GM19043 (cell line): ENCODE measurements around the gene OBP2A.

Experiments
- ATAC-seq: cut with Tn5 transposase; IDR thresholded peaks from one replicate; pipeline ENCODE4 v1.9.1; 2021; ENCODE audit warnings: low read depth; ENCODE audit not compliant: unreplicated experiment

The OBP2A gene

DNA sequence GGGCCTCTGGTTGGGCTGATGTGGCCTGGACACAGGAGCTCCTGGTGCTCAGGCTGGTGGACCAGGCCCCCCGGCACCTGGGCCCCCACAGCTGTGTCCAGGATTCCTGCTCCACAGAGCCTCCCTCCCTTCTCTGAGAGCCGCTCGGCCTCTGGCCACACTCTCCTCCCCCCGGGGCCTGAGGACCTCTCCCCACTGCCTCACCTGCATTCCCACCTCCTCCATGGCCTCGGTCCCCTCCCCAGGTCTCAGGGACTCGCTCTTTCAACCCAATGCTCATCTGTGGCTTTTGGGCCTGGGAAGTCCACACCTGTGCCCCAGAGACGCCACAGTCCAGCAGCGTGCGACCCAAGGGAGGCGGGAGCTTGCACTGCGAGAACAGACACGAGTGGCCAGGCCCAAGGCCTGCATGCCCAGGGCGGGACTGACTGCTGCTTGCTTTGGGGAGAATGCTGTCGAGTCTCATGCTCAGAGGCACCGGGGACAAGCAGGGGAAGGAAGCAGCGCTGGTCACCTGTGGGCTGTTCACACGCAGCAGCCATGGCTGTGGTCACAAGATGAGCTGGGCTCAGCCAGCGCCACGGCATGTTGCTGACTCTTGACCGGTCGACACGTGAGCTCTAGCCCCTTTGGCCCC, 30.2 kb downstream of the OBP2A start:
- ATAC-seq: no peak

DNA sequence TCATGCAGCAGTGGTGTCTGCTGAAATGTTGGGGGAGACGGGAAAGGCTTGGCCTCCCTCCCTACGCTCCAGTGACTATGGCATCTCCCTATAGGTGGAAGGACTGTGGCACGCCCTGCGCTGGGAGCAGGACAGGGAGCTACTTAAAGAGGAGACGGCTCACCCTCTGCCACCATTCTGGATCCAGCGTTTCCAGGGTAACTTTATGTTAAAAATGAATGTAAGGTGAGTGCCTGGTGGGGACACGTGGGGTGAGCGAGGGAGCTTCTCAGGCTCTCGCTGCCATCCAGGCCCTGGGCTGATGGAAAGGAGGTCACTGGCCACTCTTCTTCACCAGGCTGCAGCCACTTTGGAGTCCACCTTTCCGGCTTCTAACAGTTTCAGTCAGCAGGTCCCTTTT, 31.3 kb downstream of the OBP2A start:
- ATAC-seq: no peak

DNA sequence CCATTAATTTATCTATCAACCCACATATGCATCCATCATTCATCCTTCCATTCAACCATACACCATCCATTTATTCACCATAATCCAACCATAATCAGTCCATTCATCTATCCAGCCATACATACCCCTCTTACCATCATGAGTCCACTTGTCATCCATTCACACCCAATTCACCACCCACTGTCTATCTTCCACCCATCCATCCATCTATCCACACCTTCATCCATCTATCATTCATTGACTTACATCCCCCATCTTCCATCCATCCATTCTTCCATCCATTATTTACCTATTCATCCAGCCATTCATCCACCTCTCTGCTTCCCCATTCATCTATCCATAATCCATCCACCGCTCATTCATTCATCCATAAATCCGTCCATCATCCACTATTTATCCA, 33.4 kb downstream of the OBP2A start:
- ATAC-seq: no peak

DNA sequence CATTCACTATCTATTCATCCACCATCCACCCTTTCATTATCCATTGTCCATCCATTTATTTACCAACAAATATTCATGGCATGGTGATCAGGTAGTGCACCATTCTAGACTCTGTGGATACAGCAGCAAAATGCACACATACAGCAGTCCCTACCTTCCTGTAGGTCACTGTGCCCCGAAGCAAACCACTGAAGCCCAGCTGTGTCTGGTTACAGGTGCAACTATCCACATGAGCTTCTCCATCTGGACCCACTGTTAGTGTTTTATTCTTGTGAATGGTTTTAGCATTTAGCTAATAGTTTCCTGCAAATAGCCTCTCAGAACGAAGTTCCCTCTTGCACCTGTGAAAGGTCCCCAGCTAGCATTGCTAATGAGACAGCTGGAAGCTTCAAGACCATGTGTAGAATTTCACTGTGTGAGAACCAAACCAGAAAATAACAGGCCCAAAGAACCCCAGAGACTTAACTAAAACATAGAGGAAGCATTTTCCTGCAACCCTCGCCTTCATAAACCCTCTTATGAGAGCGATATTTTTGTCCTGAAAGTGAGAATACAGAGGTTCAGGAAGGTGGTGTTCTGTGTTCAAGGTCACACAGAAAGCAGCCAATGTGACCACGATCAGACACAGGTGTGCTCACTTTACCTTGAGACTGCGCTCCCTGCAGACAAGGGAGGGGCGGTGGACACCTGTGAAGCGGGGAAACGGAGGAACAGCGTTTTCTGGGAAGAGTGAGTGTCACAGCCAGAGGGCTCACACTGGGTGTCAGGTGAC, 34.1 kb downstream of the OBP2A start:
- no peak for ATAC-seq

DNA sequence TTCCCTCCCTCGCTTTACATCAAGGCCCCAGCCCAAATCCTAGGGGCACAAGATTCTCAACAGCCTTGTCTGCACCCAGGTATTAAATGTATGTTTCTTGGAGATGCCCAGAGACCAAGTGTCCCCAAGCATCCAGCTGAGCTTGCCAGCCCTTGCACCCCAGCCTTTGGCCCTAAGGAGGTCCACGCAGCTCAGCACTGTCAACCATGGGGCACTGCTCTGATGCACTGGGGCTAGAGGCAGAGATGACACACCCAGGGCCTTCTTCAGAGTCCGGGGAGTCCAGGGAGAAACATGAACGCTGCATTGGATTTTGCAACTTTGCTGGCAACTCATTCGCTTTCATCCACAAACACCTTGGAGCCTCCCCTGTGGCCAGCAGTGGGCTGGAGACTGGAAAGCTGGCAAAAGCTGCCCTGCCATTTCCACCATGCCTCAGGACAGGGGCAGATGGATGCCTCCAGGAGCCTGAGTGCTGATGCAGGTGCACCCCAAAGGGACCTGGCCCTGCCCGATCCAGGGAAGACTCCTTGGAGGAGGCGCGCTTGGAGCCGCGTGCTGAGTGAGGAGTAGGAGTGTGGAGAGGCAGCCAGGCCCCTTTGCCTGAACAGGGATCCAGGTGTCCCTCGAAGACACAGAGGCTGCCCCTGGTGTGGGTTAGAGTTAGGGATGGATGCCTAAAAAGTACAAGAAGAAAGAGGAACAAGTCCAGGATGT, 34.9 kb downstream of the OBP2A start:
- ATAC-seq: no peak

DNA sequence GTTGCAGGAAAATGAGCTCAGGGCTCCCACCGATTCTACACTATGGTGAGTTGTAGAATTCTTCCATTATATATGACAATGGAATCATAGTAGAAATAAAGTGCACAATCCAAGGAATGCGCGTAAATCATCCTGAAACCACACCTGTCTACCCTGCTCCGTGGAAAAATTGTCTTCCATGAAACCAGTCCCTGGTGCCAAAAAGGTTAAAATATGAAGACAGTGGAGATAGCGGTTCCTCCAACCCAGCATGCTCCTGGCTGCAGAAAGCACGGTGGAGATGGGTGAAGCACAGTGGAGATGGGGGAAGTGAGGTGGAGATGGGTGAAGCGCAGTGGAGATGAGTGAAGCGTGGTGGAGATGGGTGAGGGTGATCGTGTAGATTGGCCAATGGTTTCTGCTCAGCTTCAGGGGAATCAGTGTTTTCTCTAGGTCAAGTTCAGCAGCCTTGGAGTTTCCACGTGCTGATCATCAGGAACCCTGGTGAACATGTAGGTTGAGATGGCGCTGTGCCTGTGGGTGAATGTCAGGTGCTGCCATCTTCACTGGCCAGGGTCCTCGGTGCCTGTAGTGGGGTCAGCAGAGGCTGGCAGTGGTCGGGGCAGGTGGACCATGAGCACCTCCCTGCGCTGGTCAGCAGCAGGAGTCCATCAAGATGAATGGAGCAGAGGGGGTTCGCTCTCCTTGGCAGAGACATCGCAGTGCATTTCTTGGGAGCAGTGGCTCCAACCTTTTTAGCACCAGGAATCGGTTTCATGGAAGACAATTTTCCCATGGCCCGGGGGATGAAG, 35.9 kb downstream of the OBP2A start:
- no peak for ATAC-seq

DNA sequence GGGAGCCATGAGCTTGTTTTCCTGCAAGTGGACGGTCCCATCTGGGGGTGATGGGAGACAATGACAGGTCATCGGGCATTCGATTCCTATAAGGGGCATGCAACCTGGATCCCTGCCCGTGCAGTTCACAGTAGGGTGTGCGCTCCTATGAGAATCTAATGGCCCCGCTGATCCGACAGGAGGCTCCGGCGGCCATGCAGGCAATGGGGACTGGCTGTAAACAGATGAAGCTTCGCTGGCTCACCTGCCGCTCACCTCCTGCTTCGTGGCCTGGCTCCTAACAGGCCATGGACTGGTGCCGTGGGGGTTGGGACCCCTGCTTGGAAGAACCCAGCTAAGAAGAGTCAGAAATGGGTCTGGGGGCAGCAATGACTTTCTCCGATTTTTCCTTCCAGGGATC, 36.6 kb downstream of the OBP2A start:
- no peak for ATAC-seq

DNA sequence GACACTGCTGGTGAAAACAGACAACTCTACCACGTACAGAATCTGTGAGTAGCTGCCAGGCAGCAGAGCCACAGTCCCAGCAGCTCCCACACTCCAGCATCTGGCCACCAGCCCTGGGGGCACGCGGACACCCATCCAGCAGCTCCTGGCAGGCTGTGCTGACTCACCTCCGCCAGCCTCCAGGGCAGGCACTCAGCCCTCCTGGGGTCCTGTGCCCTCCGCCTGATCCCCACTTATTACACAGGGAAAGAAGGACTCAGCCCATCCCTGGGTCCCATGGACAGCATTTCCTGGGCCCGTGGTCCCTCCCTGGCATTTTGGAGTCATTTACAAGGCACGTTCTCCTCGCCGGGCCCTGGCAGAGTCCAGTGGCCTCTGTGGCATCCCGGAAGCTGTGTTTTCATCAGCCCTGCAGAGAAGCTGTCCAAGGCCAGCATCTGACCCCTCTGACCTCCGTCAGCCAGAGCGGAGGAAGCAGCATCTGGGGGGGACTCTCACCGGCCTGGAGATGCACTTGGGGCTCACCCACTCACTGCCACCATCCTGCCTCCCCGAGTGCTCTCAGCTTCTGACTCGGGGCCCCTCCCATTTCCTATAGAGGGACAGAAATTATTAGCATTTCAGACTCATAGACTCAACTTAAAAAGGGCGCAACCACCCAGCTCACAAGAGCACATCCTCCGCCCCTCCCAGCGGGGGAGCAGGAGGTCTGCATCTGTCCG, 37.2 kb downstream of the OBP2A start:
- ATAC-seq: no peak

DNA sequence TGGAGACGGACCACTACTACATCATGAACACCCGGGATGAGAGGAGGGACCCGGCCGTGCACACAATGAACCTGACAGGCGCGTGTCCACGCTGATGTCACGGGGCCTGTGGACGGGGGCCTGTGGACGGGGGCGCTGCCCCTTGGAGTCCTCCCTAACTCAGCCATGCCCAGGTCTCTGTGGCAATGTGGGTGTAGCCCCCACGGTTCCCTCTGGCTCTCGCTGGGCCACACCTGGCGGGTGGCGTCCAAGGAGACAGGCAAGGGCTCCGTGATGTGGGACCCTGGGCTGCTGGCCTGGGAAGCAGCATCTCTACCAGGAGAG, 37.7 kb downstream of the OBP2A start:
- no peak for ATAC-seq

DNA sequence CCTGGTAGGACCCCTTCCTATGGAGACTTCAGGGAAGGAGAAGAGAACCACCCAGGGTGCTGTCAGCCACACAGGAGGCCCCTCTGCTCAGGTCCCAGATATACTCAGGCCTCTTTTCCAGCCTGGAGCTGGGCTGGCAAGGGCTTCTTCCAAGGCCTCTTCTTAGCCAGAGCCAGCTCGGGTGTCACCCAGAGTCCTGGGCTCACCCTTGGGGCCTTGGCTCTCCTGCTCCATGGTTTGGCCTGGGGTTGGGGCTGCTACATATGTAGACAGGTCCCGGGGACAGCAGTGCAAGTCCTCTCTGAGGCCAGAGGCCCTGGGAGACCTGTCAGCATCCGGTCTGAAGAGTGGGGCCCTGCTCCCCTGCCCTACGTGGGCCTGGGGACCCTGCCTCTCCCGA, 38.4 kb downstream of the OBP2A start:
- no peak for ATAC-seq

DNA sequence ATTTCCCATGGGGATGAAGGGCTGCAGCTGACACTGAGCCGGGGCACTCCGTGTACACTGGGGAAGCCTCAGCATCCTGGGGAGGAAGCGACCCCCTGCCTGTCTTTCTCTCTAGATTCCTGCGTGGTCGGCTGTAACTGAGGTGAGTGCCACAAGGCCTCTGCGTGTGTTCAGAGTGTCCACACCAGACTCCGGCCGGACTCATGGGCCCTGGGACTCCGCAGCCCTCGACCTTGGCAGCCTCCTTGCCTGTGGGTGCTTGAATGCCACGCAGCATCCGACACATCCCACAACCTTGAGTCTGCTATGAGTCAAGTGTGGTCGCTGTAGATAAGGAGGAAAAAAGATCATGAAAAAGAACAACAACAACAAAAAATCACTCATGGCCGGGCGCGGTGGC, 39.0 kb downstream of the OBP2A start:
- no peak for ATAC-seq

DNA sequence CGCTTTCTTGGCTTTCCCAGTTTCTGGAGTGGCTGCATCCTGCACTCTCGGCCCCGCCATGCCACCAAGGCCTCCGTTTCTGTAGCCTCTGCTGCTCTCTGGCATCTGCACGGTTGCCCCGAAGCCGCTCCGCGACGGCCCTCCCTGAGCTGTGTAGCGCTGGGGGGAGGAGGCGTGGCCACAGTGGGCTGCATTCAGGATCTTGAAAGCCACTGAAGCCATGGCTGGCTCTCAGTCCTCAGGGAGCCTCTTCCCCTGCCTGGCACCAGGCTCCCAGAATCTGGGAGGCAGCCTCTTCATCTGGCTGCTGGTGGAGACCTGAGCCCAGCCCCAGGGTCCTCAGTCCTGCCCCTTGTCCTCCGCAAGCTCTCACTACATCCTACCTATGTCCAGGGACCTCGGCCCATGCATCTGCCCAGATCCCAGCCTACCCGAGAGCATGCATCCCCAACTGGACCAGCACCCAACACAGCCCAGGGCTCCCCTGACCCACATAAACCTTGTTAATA, 40.7 kb downstream of the OBP2A start:
- ATAC-seq: no peak

DNA sequence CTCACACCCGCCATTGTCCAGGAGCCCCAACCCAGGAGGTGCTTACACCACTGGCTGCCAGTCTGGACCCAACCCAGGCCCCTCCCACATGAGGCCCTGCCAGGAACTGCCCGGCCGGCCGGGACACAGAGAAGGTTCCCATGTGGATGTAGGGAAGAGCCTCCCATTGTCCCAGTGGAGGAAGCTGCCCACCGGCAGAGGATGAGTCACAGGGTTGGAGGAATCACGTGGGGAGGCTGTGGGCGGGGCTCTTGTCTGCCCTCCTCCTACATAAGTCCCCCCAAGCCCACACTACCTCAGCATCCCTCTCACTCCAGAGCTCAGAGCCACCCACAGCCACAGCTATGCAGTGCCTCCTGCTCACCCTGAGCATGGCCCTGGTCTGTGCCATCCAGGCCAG, 41.7 kb downstream of the OBP2A start:
- no peak for ATAC-seq

DNA sequence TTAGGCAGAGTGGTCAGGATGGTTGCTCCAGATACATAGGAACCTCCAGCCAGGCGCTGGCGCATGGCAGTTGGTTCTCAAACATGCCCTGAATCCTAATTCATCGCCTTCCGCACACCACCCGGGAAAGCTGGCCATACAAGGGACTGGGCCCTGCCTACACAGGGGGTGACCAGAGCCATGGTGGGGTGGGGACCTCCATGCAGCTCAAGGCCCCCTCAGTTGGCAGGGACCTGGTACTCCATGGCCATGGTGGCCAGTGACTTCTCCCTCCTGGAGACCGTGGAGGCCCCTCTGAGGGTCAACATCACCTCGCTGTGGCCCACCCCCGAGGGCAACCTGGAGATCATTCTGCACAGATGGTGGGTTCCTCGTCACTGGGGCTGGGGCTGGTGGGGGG, 42.4 kb downstream of the OBP2A start:
- no peak for ATAC-seq

DNA sequence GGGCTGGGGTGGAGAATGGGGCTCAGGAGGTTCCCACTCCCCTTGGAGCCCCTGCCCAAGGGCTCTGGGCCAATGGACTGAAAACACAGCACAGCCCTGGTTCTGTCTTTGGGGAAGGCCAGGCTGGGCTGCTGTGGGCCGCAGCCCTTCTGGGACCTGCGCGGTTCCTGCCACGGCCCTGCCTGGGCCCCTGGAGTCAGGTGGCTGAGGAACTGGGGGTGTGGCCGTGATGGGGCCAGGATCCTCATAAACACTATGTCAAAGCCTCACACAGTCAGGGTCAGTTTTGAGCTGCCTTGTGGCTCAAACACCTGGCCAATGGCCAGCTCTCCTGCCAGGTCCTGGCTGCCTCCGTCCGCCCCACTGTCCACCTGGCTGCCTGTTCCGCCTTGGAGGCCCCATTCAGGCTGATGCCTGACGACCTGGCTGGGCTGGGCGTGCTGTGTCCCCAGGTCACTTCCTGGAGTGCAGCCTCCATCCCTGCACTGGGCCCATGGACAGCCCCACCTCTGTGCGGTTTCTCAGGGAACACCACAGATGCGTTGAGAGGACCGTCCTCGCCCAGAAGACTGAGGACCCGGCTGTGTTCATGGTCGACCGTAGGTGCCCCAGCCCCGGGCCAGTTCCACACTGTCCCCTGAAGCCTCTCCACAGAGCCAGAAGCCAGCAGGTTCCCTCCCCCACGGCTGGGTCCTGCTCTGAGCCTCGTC, 43.1 kb downstream of the OBP2A start:
- ATAC-seq: no peak

DNA sequence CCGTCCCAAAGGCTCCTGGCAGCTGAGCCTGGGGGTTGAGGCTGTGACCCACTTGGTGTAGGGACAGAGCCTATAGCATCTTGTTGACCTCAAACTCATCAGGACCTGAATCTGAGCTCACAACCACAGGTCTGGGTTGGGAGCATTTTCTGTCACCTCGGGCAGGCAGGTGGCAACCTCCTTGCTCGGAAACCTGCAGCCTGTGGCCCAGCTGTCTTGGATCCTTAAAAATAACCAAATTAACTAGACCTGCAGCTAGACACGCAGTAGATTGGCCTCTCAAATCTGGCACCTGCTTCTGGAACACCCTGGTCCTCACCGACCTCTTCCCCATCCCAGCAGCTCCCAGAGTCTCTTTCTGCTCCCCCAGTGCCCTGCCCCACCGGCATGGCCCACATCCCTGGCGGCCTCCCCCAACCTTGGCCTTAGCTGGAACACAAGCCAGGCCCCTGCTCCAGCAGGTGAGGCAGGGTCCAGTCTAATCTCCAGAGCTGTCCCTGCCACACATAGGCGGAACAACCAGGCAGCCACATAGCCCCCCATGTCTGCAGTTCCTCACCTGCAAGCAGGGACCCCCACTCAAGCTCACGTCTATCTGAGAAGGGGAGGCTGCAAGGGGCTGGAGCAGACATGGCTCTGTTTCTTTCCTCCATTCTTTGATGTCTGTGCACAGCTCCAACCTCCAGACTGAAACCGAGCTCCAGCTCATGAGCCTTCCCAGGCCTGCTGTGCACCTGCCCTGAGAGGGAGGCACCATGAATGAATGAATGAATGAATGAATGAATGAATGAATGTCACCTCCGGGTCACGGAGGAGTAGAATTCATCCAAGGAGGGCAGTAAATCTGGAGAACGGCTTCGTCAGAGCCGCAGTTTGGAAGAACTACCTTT, 43.9 kb downstream of the OBP2A start:
- no peak for ATAC-seq

DNA sequence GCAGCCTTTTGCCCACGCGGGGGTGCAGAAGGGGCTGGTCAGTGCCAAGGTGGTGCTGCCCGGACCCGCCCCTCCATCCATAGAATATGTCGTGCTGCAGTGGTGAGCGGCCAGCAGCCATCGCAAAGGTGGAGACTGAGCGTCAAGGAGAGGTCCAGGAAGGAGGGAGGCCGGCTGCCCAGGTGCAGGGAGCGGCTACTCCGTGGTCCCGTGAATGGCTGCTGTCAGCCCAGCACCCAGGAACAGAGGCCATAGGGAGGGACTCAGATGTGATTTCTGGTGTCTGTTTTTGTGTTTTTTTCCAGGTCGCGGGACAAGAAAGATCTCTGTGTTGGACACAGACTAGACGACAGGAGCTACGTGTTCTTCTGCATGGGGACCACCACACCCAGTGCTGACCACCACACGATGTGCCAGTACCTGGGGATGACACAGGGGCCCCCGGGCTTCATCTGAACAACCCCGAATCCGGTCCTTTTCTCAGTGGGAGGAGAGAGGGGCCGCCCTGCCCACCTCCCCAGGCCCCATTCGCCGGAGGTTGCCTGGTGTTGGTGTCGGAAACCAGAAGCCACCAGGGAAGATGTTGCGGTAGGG, 44.7 kb downstream of the OBP2A start:
- no peak for ATAC-seq
